22Rv1 (cell line): ENCODE measurements around the gene GSC.

Source experiments
- ZFX ChIP-seq: fragments of 450-650 bp; IDR thresholded peaks from 2 replicates; pipeline ENCODE4 v1.6.1; 2017; ENCODE audit warnings: antibody characterized with exemption, borderline replicate concordance
- TF ChIP-seq, protein P1 (sequence below): fragments of 450-650 bp; IDR thresholded peaks from 2 replicates; pipeline ENCODE4 v1.5.1; 2017; ENCODE audit warnings: mild to moderate bottlenecking

DNA sequence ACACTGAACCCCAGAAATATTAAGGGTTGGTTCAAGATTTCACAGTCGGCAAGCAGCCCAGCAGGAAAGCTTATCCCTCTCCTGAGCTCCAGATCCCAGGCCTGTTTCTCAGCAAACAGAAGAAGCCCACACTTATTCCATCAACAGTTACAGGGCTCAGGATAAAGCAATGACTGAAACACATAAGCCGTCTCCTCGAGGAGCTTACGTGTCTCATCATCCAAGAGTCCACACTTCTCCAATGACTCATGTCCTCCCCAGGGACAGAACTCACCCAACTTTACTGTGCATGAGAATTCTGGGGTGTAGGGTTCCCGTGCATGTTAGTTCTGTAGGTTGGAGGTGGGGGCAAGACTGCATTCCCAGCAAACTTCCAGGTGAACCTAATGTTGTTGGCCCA lies 31.2 kb downstream of the GSC start:
- TF ChIP-seq, protein P1, sequence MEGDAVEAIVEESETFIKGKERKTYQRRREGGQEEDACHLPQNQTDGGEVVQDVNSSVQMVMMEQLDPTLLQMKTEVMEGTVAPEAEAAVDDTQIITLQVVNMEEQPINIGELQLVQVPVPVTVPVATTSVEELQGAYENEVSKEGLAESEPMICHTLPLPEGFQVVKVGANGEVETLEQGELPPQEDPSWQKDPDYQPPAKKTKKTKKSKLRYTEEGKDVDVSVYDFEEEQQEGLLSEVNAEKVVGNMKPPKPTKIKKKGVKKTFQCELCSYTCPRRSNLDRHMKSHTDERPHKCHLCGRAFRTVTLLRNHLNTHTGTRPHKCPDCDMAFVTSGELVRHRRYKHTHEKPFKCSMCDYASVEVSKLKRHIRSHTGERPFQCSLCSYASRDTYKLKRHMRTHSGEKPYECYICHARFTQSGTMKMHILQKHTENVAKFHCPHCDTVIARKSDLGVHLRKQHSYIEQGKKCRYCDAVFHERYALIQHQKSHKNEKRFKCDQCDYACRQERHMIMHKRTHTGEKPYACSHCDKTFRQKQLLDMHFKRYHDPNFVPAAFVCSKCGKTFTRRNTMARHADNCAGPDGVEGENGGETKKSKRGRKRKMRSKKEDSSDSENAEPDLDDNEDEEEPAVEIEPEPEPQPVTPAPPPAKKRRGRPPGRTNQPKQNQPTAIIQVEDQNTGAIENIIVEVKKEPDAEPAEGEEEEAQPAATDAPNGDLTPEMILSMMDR: no peak
- TF ChIP-seq ZFX: no peak
